Gastrocnemius medialis (tissue), 4 donors: ENCODE measurements around the gene PDZD7.
A peak's percentile ranks its signal among the peaks of the same experiment; 100 is the strongest.

Experiments
- POLR2A ChIP-seq, 2 donors: fragments of 450-650 bp; IDR thresholded peaks; one replicate each; pipeline ENCODE4 v1.6.1; 2017; ENCODE audit warnings: antibody characterized with exemption in 2 of 2, mild to moderate bottlenecking in 2 of 2, moderate library complexity in 2 of 2
- TF ChIP-seq, protein P1 (sequence below), 5 experiments: fragments of 450-650 bp in 3 of 5; fragments of 200-600 bp in 2 of 5; sonication (generic) in 2 of 5; IDR thresholded peaks in 4 of 5; conservative IDR thresholded peaks in 1 of 5; 1 replicate in 4 of 5; 2 replicates in 1 of 5; pipeline ENCODE4 v1.5.1; 2016 to 2019; ENCODE audit warnings: antibody characterized with exemption in 5 of 5, mild to moderate bottlenecking in 3 of 5, moderate library complexity in 3 of 5

DNA sequence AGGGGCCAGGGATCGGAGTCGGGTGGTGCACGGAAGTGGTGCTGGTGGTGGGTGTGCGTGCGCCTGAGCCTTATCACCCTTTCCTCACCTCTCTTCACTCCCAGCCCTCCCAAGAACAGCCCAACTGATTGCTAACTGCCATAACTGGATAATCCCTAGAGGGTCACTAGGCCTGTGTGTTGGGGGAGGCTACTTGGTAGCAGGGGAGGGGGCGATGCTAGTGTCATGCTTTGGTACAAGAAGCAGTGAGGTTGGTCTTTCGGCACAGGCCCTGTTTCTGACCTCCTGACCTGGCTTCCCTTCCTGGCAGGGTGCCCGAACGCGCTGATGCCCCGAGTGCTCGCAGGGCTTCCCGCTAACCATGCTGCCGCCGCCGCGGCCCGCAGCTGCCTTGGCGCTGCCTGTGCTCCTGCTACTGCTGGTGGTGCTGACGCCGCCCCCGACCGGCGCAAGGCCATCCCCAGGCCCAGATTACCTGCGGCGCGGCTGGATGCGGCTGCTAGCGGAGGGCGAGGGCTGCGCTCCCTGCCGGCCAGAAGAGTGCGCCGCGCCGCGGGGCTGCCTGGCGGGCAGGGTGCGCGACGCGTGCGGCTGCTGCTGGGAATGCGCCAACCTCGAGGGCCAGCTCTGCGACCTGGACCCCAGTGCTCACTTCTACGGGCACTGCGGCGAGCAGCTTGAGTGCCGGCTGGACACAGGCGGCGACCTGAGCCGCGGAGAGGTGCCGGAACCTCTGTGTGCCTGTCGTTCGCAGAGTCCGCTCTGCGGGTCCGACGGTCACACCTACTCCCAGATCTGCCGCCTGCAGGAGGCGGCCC is 31.5 kb upstream of the PDZD7 start:
- TF ChIP-seq, protein P1, sequence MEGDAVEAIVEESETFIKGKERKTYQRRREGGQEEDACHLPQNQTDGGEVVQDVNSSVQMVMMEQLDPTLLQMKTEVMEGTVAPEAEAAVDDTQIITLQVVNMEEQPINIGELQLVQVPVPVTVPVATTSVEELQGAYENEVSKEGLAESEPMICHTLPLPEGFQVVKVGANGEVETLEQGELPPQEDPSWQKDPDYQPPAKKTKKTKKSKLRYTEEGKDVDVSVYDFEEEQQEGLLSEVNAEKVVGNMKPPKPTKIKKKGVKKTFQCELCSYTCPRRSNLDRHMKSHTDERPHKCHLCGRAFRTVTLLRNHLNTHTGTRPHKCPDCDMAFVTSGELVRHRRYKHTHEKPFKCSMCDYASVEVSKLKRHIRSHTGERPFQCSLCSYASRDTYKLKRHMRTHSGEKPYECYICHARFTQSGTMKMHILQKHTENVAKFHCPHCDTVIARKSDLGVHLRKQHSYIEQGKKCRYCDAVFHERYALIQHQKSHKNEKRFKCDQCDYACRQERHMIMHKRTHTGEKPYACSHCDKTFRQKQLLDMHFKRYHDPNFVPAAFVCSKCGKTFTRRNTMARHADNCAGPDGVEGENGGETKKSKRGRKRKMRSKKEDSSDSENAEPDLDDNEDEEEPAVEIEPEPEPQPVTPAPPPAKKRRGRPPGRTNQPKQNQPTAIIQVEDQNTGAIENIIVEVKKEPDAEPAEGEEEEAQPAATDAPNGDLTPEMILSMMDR (IDR thresholded peaks at IDR 0.05 in 4 of 5, conservative IDR thresholded peaks at IDR 0.05 in 1 of 5) = peak; percentile 43 to 70 (median 56)
- TF ChIP-seq POLR2A (IDR thresholded peaks at IDR 0.05) = no peak
